ENCODE measurements around the gene CCNF.

Gene CCNF

GRCh38 chr16:2487903-2488531 is 58.8 kb downstream of the CCNF start:
- no peak for DNase-seq (ENCODE audit: low read depth)
- TF ChIP-seq CTCF (IDR thresholded peaks at IDR 0.05; ENCODE audit: low read length, missing control alignments), result no peak
- H3K4me3 ChIP-seq (replicated peaks; ENCODE audit: low read depth, low read length), result no peak overlapping the region

GRCh38 chr16:2489581-2489980 is 60.3 kb downstream of the CCNF start:
- DNase-seq (ENCODE audit: low read depth), result no peak
- TF ChIP-seq CTCF (IDR thresholded peaks at IDR 0.05; ENCODE audit: low read length, missing control alignments), result no peak
- no peak overlapping the region for H3K4me3 ChIP-seq (replicated peaks; ENCODE audit: low read depth, low read length)

- no peak overlapping the region for H3K4me3 ChIP-seq (replicated peaks; ENCODE audit: low read depth, low read length)
- TF ChIP-seq CTCF (IDR thresholded peaks at IDR 0.05; ENCODE audit: low read length, missing control alignments), result no peak
- DNase-seq (ENCODE audit: low read depth), result no peak
Observed at GRCh38 chr16:2490190-2491105, 61.2 kb downstream of the CCNF start.

- DNase-seq (ENCODE audit: low read depth), result no peak
- TF ChIP-seq CTCF (IDR thresholded peaks at IDR 0.05; ENCODE audit: low read length, missing control alignments), result no peak
- no peak overlapping the region for H3K4me3 ChIP-seq (replicated peaks; ENCODE audit: low read depth, low read length)
Observed at GRCh38 chr16:2492292-2492691, 63.0 kb downstream of the CCNF start.

GRCh38 chr16:2493605-2494004 is 64.4 kb downstream of the CCNF start:
- TF ChIP-seq CTCF (IDR thresholded peaks at IDR 0.05; ENCODE audit: low read length, missing control alignments), result no peak
- no peak for DNase-seq (ENCODE audit: low read depth)
- no peak overlapping the region for H3K4me3 ChIP-seq (replicated peaks; ENCODE audit: low read depth, low read length)

GRCh38 chr16:2494616-2495015 is 65.4 kb downstream of the CCNF start:
- DNase-seq (ENCODE audit: low read depth), result no peak
- no peak overlapping the region for H3K4me3 ChIP-seq (replicated peaks; ENCODE audit: low read depth, low read length)
- TF ChIP-seq CTCF (IDR thresholded peaks at IDR 0.05; ENCODE audit: low read length, missing control alignments), result no peak
